ENCODE results near the gene SENP8.

GRCh38 chr15:72106068-72106467 is 12.1 kb upstream of the SENP8 start:
- no peak for TF ChIP-seq TCF12 (IDR thresholded peaks at IDR 0.05; ENCODE audit: low read depth)
- no peak for TF ChIP-seq YY1 (IDR thresholded peaks at IDR 0.05; ENCODE audit: low read depth)
- TF ChIP-seq EP300 (IDR thresholded peaks at IDR 0.05; ENCODE audit: borderline replicate concordance), result no peak
- TF ChIP-seq, protein P1, sequence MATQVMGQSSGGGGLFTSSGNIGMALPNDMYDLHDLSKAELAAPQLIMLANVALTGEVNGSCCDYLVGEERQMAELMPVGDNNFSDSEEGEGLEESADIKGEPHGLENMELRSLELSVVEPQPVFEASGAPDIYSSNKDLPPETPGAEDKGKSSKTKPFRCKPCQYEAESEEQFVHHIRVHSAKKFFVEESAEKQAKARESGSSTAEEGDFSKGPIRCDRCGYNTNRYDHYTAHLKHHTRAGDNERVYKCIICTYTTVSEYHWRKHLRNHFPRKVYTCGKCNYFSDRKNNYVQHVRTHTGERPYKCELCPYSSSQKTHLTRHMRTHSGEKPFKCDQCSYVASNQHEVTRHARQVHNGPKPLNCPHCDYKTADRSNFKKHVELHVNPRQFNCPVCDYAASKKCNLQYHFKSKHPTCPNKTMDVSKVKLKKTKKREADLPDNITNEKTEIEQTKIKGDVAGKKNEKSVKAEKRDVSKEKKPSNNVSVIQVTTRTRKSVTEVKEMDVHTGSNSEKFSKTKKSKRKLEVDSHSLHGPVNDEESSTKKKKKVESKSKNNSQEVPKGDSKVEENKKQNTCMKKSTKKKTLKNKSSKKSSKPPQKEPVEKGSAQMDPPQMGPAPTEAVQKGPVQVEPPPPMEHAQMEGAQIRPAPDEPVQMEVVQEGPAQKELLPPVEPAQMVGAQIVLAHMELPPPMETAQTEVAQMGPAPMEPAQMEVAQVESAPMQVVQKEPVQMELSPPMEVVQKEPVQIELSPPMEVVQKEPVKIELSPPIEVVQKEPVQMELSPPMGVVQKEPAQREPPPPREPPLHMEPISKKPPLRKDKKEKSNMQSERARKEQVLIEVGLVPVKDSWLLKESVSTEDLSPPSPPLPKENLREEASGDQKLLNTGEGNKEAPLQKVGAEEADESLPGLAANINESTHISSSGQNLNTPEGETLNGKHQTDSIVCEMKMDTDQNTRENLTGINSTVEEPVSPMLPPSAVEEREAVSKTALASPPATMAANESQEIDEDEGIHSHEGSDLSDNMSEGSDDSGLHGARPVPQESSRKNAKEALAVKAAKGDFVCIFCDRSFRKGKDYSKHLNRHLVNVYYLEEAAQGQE (IDR thresholded peaks at IDR 0.05; ENCODE audit: low read depth), result no peak
- TF ChIP-seq FOXM1 (IDR thresholded peaks at IDR 0.05; ENCODE audit: borderline replicate concordance, low read depth), result no peak
- TF ChIP-seq TAF1 (IDR thresholded peaks at IDR 0.05; ENCODE audit: low read depth), result no peak

All from Ishikawa (cell line).